Thoracic aorta (tissue), 2 donors: ENCODE measurements around the gene NECTIN2. TPM values are rescaled to one million over a fixed set of nuclear protein-coding genes. Genes with fewer than 3 reads are reported as not detected.

Experiments used
- ATAC-seq: fragments of 150-250 bp; one replicate; pipeline ENCODE4 v1.8.0; 2017; ENCODE audit warnings: low read depth; ENCODE audit not compliant: insufficient number of reproducible peaks, low FRiP score
- DNase-seq: peaks from one replicate; pipeline ENCODE4 v3.0.0-alpha.2; 2020; ENCODE audit warnings: low spot score
- H3K27ac ChIP-seq, 2 donors: fragments of 200-600 bp; sonication (generic); 1 replicate in 1 of 2; 2 replicates in 1 of 2; pipeline ENCODE4 v1.5.1; 2016; ENCODE audit warnings: mild to moderate bottlenecking in 2 of 2, moderate library complexity in 2 of 2
- H3K27me3 ChIP-seq: fragments of 200-600 bp; sonication (generic); replicated peaks from 2 replicates; pipeline ENCODE4 v1.6.0; 2016; ENCODE audit warnings: mild to moderate bottlenecking; ENCODE audit not compliant: insufficient read depth
- H3K36me3 ChIP-seq: fragments of 200-600 bp; sonication (generic); one replicate; pipeline ENCODE4 v1.5.1; 2016
- H3K4me1 ChIP-seq, 2 donors: fragments of 200-600 bp; sonication (generic); 1 replicate in 1 of 2; 2 replicates in 1 of 2; pipeline versions ENCODE4 v1.5.1 to v1.6.0; 2016; ENCODE audit warnings: low read depth in 2 of 2, mild to moderate bottlenecking in 1 of 2; ENCODE audit not compliant: control insufficient read depth in 1 of 2
- H3K4me3 ChIP-seq: fragments of 200-600 bp; sonication (generic); 2 replicates; pipeline ENCODE4 v1.5.1; 2016; ENCODE audit warnings: mild to moderate bottlenecking
- H3K9me3 ChIP-seq: fragments of 200-600 bp; sonication (generic); 2 replicates; pipeline ENCODE4 v1.5.1; 2016
- CTCF ChIP-seq: fragments of 200-600 bp; sonication (generic); IDR thresholded peaks from one replicate; pipeline ENCODE4 v1.5.1; 2019; ENCODE audit warnings: antibody characterized with exemption
- total RNA-seq, 2 donors: library from RNA; depleted of rRNA; stranded (reverse); fragments of >200 nt; gene quantifications; one replicate each; pipeline versions ENCODE4 v1.1.0 to v1.2.3, GENCODE V29; 2016

NECTIN2 gene
- 10 to 100 TPM; 61.7 to 84.3 TPM for total RNA-seq

- H3K9me3 ChIP-seq: no peaks in the 10 kb centered on the region
- H3K4me3 ChIP-seq: peak within 1 kb of the TSS; percentile 80
- ATAC-seq (peak; percentile 67), DNase-seq (peak; percentile 100)
- TF ChIP-seq CTCF: peak; percentile 62
- no peaks in the 10 kb centered on the region for H3K36me3 ChIP-seq
- H3K4me1 ChIP-seq: peaks cover 16 to 33% of the 10 kb centered on the region in 2 donors
- H3K27me3 ChIP-seq: no peaks in the 10 kb centered on the region
- peak within 1 kb of the TSS; percentile 89 to 91 for H3K27ac ChIP-seq
Measured at GRCh38 chr19:44845612-44846454, at the start of gene NECTIN2. TSS of gene NECTIN2 (plus strand) at chr19:44846297. CDS start at chr19:44846526, 229 bp downstream.

- H3K27me3 ChIP-seq: no peaks in the 10 kb centered on the region
- DNase-seq: no peak
- no peaks in the 10 kb centered on the region for H3K36me3 ChIP-seq
- H3K27ac ChIP-seq: peak overlapping the region; percentile 35 to 50
- TF ChIP-seq CTCF: no peak
- ATAC-seq: no peak
- H3K9me3 ChIP-seq: no peaks in the 10 kb centered on the region
- no peak overlapping the region for H3K4me3 ChIP-seq
- H3K4me1 ChIP-seq: peaks cover 0 to 12% of the 10 kb centered on the region in 2 donors
Measured at GRCh38 chr19:44796701-44797115, 49.4 kb upstream of the NECTIN2 start.

GRCh38 chr19:44799627-44800346 lies 46.3 kb upstream of the NECTIN2 start:
- Histone ChIP-seq H3K27ac (no peak overlapping the region), H3K27me3 (no peaks in the 10 kb centered on the region), H3K9me3 (no peaks in the 10 kb centered on the region), H3K36me3 (no peaks in the 10 kb centered on the region), H3K4me3 (no peak overlapping the region), H3K4me1 (peaks cover 0 to 12% of the 10 kb centered on the region in 2 donors)
- ATAC-seq (no peak), DNase-seq (no peak)
- TF ChIP-seq CTCF: no peak

GRCh38 chr19:44800461-44800860 lies 45.6 kb upstream of the NECTIN2 start:
- DNase-seq (peak; percentile 39), ATAC-seq (peak; percentile 69)
- Histone ChIP-seq H3K27me3 (no peaks in the 10 kb centered on the region), H3K36me3 (no peaks in the 10 kb centered on the region), H3K4me1 (peaks cover 0 to 12% of the 10 kb centered on the region in 2 donors), H3K27ac (no peak overlapping the region), H3K4me3 (no peak overlapping the region), H3K9me3 (no peaks in the 10 kb centered on the region)
- TF ChIP-seq CTCF: peak; percentile 97
